ENCODE results near the gene ZNF365. TPM values are rescaled to one million over a fixed set of nuclear protein-coding genes. Genes with fewer than 3 reads are reported as not detected.
"Not testable (repeated sequence)": the region's sequence is repeated elsewhere in the genome, so short reads cannot be mapped to it uniquely, and the experiment has no call there.

The ZNF365 gene
- total RNA-seq, 1 experiment from 2014 or later, result not detected

DNA sequence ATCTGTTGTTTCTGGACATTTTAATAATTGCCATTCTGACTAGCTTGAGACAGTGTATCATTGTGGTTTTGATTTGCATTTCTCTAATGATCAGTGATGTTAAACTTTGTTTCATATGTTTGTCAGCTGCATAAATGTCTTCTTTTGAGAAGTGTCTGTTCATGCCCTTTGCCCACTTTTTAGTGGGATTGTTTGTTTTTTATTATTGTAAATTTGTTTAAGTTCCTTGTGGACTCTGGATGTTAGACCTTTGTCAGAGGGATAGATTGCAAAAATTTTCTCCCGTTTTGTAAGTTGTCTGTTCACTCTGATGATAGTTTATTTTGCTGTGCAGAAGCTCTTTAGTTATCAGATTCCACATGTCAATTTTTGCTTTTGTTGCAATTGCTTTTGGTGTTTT is 36.8 kb downstream of the ZNF365 start:
- H3K36me3 ChIP-seq (ENCODE audit: insufficient read depth, low read length); H2AFZ ChIP-seq (ENCODE audit: low read length); H4K20me1 ChIP-seq (ENCODE audit: insufficient read depth, low read depth, low read length); H3K4me2 ChIP-seq (ENCODE audit: low read depth, low read length, poor library complexity, severe bottlenecking); DNase-seq; H3K4me1 ChIP-seq (ENCODE audit: low read length); H3K79me2 ChIP-seq (ENCODE audit: low read length); H3K27me3 ChIP-seq (ENCODE audit: low read length); H3K4me3 ChIP-seq (ENCODE audit: low read length); H3K9me2 ChIP-seq (replicated peaks; ENCODE audit: insufficient read depth, low read length); H3K9ac ChIP-seq (ENCODE audit: low read length); H3K9me3 ChIP-seq (ENCODE audit: low read length); H3K27ac ChIP-seq (ENCODE audit: low read length): not testable (repeated sequence)

DNA sequence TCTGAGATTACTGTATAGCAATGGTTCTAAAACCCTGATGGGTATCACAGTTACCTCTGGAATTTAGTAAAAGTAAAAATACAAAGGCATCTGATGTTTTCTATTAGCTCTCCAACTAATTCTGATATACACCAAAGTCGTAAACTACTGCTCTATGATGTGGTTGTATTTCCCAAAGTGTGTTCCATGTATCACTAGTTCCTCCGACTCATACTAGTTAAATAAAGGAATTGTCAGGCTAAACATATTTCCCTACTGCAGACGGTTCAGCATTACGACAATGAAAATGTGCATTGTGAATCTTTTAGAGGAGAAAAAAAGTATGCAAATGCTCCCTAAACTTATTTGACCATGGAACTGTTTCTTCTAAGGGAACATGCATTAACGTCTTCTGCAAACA is 38.9 kb downstream of the ZNF365 start:
- Histone ChIP-seq H3K9me2 (replicated peaks; ENCODE audit: insufficient read depth, low read length) (no peaks in the 10 kb centered on the region), H4K20me1 (ENCODE audit: insufficient read depth, low read depth, low read length) (no peaks in the 10 kb centered on the region)
- DNase-seq, result no peak

DNA sequence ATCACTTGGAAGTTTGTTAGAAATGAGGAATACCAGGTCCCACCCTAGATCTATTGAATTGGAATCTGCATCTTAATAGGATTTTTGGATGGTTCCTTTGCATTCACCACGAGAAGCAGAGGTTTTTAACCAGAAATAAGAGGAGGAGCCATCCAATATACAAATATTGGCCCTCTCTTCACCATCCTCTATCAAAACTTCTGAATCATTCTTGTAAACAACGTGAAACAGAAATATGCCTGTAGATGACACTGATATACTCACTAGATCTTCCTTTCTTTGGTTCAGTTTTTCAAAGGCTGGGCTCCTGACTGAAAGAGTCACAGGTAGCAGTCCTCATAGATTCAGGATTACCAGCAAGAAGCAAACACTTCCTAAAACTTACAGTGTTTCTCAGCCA is 39.5 kb downstream of the ZNF365 start:
- Histone ChIP-seq H3K9me3 (ENCODE audit: low read length) (no peaks in the 10 kb centered on the region), H3K9me2 (replicated peaks; ENCODE audit: insufficient read depth, low read length) (no peaks in the 10 kb centered on the region), H3K79me2 (ENCODE audit: low read length) (no peaks in the 10 kb centered on the region), H3K4me1 (ENCODE audit: low read length) (no peaks in the 10 kb centered on the region), H3K4me3 (ENCODE audit: low read length) (no peak overlapping the region), H2AFZ (ENCODE audit: low read length) (no peak overlapping the region), H3K27me3 (ENCODE audit: low read length) (no peaks in the 10 kb centered on the region), H3K4me2 (ENCODE audit: low read depth, low read length, poor library complexity, severe bottlenecking) (no peak overlapping the region), H3K27ac (ENCODE audit: low read length) (no peak overlapping the region), H3K36me3 (ENCODE audit: insufficient read depth, low read length) (no peaks in the 10 kb centered on the region), H3K9ac (ENCODE audit: low read length) (no peak overlapping the region), H4K20me1 (ENCODE audit: insufficient read depth, low read depth, low read length) (no peaks in the 10 kb centered on the region)
- DNase-seq, result no peak

More for the DNA sequence above, 38.9 kb downstream of the ZNF365 start:
- Histone ChIP-seq H3K9ac (ENCODE audit: low read length) (no peak overlapping the region), H2AFZ (ENCODE audit: low read length) (no peak overlapping the region), H3K27me3 (ENCODE audit: low read length) (no peaks in the 10 kb centered on the region), H3K4me3 (ENCODE audit: low read length) (no peak overlapping the region), H3K4me2 (ENCODE audit: low read depth, low read length, poor library complexity, severe bottlenecking) (no peak overlapping the region), H3K36me3 (ENCODE audit: insufficient read depth, low read length) (no peaks in the 10 kb centered on the region), H3K9me3 (ENCODE audit: low read length) (no peaks in the 10 kb centered on the region), H3K4me1 (ENCODE audit: low read length) (no peaks in the 10 kb centered on the region), H3K79me2 (ENCODE audit: low read length) (no peaks in the 10 kb centered on the region), H3K27ac (ENCODE audit: low read length) (no peak overlapping the region)

DNA sequence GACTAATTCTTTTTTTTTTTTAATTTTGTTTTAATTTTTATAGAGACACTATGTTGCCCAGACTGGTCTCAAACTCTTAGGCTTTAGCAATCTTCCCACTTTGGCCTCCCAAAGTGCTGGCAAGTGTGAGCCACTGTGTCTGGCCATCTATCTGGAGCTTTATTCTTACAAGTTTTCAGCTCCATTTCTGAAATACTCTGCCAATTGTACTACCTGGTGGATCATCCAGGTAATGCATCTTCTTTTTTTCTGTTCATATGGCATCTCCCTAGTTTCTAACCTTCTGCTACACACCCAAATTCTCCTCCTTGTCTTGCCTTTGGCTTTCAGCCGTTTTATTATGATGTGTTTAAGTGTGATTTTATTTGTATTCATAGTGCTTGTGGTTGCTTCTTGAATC is 40.2 kb downstream of the ZNF365 start:
- Histone ChIP-seq H3K27ac (ENCODE audit: low read length) (no peak overlapping the region), H3K4me3 (ENCODE audit: low read length) (no peak overlapping the region)

DNA sequence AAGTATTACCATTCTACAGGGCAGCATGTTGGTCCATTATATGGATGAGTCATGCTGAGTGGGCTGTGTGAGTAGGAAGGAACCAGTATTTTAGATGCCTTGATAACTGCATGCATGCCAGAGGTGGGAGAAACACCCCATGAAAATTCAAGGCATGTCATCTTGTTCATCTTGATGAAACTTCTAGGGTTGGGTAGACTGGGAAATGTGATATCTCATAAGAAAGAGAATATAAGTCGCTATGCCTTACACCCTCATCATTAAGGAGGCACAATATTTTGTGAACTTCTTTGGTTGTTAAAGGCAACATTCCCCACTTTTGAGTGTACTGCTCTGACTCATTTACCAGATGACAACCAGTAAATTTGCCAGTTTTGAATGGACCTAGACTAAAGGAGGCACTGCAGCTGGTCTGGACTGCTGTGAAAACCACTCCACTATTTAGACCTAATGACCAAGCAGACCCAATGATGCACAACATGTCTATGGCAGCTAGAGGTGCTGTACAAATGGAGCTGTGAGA is 48.0 kb downstream of the ZNF365 start:
- H3K27me3 ChIP-seq (ENCODE audit: low read length), result no peaks in the 10 kb centered on the region
- no peak overlapping the region for H3K27ac ChIP-seq (ENCODE audit: low read length)
- no peaks in the 10 kb centered on the region for H3K36me3 ChIP-seq (ENCODE audit: insufficient read depth, low read length)
- H2AFZ ChIP-seq (ENCODE audit: low read length), result no peak overlapping the region
- no peak overlapping the region for H3K4me2 ChIP-seq (ENCODE audit: low read depth, low read length, poor library complexity, severe bottlenecking)
- H4K20me1 ChIP-seq (ENCODE audit: insufficient read depth, low read depth, low read length), result no peaks in the 10 kb centered on the region
- H3K9ac ChIP-seq (ENCODE audit: low read length), result no peak overlapping the region
- H3K79me2 ChIP-seq (ENCODE audit: low read length), result no peaks in the 10 kb centered on the region
- no peak overlapping the region for H3K4me3 ChIP-seq (ENCODE audit: low read length)
- H3K9me3 ChIP-seq (ENCODE audit: low read length), result no peaks in the 10 kb centered on the region
- DNase-seq, result no peak
- no peaks in the 10 kb centered on the region for H3K9me2 ChIP-seq (replicated peaks; ENCODE audit: insufficient read depth, low read length)
- H3K4me1 ChIP-seq (ENCODE audit: low read length), result no peaks in the 10 kb centered on the region

More for the DNA sequence above, 40.2 kb downstream of the ZNF365 start:
- no peaks in the 10 kb centered on the region for H3K79me2 ChIP-seq (ENCODE audit: low read length)
- no peak overlapping the region for H3K4me2 ChIP-seq (ENCODE audit: low read depth, low read length, poor library complexity, severe bottlenecking)
- H3K9me3 ChIP-seq (ENCODE audit: low read length), result no peaks in the 10 kb centered on the region
- H3K4me1 ChIP-seq (ENCODE audit: low read length), result no peaks in the 10 kb centered on the region
- H4K20me1 ChIP-seq (ENCODE audit: insufficient read depth, low read depth, low read length), result no peaks in the 10 kb centered on the region
- no peak overlapping the region for H3K9ac ChIP-seq (ENCODE audit: low read length)
- H3K9me2 ChIP-seq (replicated peaks; ENCODE audit: insufficient read depth, low read length), result no peaks in the 10 kb centered on the region
- H2AFZ ChIP-seq (ENCODE audit: low read length), result no peak overlapping the region
- no peak for DNase-seq
- no peaks in the 10 kb centered on the region for H3K27me3 ChIP-seq (ENCODE audit: low read length)
- no peaks in the 10 kb centered on the region for H3K36me3 ChIP-seq (ENCODE audit: insufficient read depth, low read length)

DNA sequence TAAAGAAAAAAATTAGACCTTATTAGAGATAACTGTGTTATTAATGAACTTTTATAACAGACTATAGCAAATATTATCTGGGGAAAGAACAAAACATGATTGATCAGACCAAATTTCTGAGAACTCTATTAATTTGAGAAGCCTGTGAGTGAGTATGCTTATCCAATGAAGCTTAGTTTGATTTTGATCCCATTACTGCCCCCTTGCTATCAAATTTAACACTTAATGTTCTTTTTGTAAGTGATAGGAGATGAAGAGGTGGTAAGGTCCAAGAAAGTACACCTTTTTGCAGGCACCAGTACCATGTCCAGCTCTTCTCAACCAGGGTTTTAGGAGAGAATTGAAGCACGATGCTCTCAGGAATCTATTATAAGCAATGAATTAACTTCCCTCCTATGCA is 49.9 kb downstream of the ZNF365 start:
- H3K4me1 ChIP-seq (ENCODE audit: low read length), result no peaks in the 10 kb centered on the region
- H3K4me3 ChIP-seq (ENCODE audit: low read length), result no peak overlapping the region
- H3K27me3 ChIP-seq (ENCODE audit: low read length), result no peaks in the 10 kb centered on the region
- no peak overlapping the region for H3K9ac ChIP-seq (ENCODE audit: low read length)
- H3K79me2 ChIP-seq (ENCODE audit: low read length), result no peaks in the 10 kb centered on the region
- no peaks in the 10 kb centered on the region for H3K9me3 ChIP-seq (ENCODE audit: low read length)
- H3K9me2 ChIP-seq (replicated peaks; ENCODE audit: insufficient read depth, low read length), result no peaks in the 10 kb centered on the region
- no peak overlapping the region for H3K27ac ChIP-seq (ENCODE audit: low read length)
- H3K36me3 ChIP-seq (ENCODE audit: insufficient read depth, low read length), result no peaks in the 10 kb centered on the region
- H4K20me1 ChIP-seq (ENCODE audit: insufficient read depth, low read depth, low read length), result no peaks in the 10 kb centered on the region
- no peak for DNase-seq
- H2AFZ ChIP-seq (ENCODE audit: low read length), result no peak overlapping the region
- H3K4me2 ChIP-seq (ENCODE audit: low read depth, low read length, poor library complexity, severe bottlenecking), result no peak overlapping the region

DNA sequence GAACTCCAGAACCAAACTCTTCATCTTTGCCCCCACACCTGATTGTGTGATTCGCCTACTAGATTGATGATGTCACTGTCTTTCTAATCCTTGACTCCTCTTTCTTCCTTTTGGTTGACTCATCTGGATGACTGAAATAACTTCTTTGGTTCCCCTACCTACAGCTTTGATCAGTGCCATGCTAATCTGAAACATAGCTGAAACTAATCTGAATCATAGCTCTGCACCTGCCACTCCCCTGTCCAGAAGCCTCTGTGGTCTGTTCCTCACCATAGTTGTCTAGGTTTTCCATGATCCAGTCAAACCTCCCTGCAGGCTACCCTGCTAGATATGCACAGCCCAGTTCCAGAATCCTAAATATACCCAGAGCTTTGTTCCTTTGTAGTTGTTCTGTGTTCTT is 51.9 kb downstream of the ZNF365 start:
- H3K27me3 ChIP-seq (ENCODE audit: low read length), result no peaks in the 10 kb centered on the region
- H3K9me3 ChIP-seq (ENCODE audit: low read length), result no peaks in the 10 kb centered on the region
- H3K4me1 ChIP-seq (ENCODE audit: low read length), result no peaks in the 10 kb centered on the region
- H3K4me3 ChIP-seq (ENCODE audit: low read length), result no peak overlapping the region
- H3K79me2 ChIP-seq (ENCODE audit: low read length), result no peaks in the 10 kb centered on the region
- H2AFZ ChIP-seq (ENCODE audit: low read length), result no peak overlapping the region
- H4K20me1 ChIP-seq (ENCODE audit: insufficient read depth, low read depth, low read length), result no peaks in the 10 kb centered on the region
- no peak overlapping the region for H3K27ac ChIP-seq (ENCODE audit: low read length)
- no peak overlapping the region for H3K4me2 ChIP-seq (ENCODE audit: low read depth, low read length, poor library complexity, severe bottlenecking)
- H3K9ac ChIP-seq (ENCODE audit: low read length), result no peak overlapping the region
- H3K9me2 ChIP-seq (replicated peaks; ENCODE audit: insufficient read depth, low read length), result no peaks in the 10 kb centered on the region
- H3K36me3 ChIP-seq (ENCODE audit: insufficient read depth, low read length), result no peaks in the 10 kb centered on the region
- DNase-seq, result no peak

DNA sequence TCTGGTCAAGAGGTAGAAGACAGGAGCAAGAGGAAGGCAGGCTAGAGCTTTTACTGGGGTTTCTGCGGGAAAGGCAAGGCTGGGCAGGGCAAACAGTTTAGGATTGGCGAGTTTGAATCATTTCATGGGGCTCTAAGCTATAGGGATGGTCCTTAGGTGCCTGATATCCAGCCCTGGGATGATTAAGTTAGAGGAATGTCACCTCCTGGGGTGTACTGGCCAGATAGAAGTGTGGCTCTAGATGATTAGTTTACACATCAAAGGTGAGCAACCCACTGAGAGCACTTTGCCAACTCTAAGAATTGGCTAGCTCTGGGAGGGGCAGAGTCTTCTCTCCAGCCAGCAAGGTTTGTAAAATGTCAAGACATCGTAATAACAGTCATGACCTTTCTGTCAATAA is 52.4 kb downstream of the ZNF365 start:
- Histone ChIP-seq H2AFZ (ENCODE audit: low read length) (no peak overlapping the region), H4K20me1 (ENCODE audit: insufficient read depth, low read depth, low read length) (no peaks in the 10 kb centered on the region)

DNA sequence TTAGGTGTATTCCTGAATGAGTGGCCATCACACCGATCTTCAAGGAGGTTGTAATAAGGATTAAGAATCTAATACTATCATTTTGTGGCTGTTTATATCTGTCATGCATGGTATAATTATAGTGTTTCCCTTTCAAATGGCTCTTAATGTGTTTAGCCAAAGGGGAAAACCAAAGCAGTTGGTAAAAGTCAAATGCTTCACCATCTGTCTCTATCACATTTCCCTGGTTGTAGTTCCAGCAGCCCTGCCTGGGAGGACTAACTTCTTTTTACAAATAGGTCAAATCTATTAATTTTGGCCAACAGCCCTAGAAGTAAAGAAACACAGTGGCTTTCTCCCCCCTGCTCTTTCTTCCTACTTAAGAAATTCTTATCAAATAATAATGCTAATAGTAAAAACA is 56.7 kb downstream of the ZNF365 start:
- H4K20me1 ChIP-seq (ENCODE audit: insufficient read depth, low read depth, low read length), result no peaks in the 10 kb centered on the region
- no peaks in the 10 kb centered on the region for H3K36me3 ChIP-seq (ENCODE audit: insufficient read depth, low read length)
- H3K9me3 ChIP-seq (ENCODE audit: low read length), result no peaks in the 10 kb centered on the region
- H3K4me1 ChIP-seq (ENCODE audit: low read length), result no peaks in the 10 kb centered on the region
- H2AFZ ChIP-seq (ENCODE audit: low read length), result no peak overlapping the region
- H3K9ac ChIP-seq (ENCODE audit: low read length), result no peak overlapping the region
- no peaks in the 10 kb centered on the region for H3K9me2 ChIP-seq (replicated peaks; ENCODE audit: insufficient read depth, low read length)
- H3K79me2 ChIP-seq (ENCODE audit: low read length), result no peaks in the 10 kb centered on the region
- H3K4me2 ChIP-seq (ENCODE audit: low read depth, low read length, poor library complexity, severe bottlenecking), result no peak overlapping the region
- no peak overlapping the region for H3K4me3 ChIP-seq (ENCODE audit: low read length)
- no peak overlapping the region for H3K27ac ChIP-seq (ENCODE audit: low read length)
- H3K27me3 ChIP-seq (ENCODE audit: low read length), result no peaks in the 10 kb centered on the region
- DNase-seq, result no peak

More for the DNA sequence above, 52.4 kb downstream of the ZNF365 start:
- no peak overlapping the region for H3K4me2 ChIP-seq (ENCODE audit: low read depth, low read length, poor library complexity, severe bottlenecking)
- no peaks in the 10 kb centered on the region for H3K36me3 ChIP-seq (ENCODE audit: insufficient read depth, low read length)
- H3K27me3 ChIP-seq (ENCODE audit: low read length), result no peaks in the 10 kb centered on the region
- no peaks in the 10 kb centered on the region for H3K9me3 ChIP-seq (ENCODE audit: low read length)
- H3K4me3 ChIP-seq (ENCODE audit: low read length), result no peak overlapping the region
- H3K9ac ChIP-seq (ENCODE audit: low read length), result no peak overlapping the region
- DNase-seq, result no peak
- H3K79me2 ChIP-seq (ENCODE audit: low read length), result no peaks in the 10 kb centered on the region
- H3K4me1 ChIP-seq (ENCODE audit: low read length), result no peaks in the 10 kb centered on the region
- no peak overlapping the region for H3K27ac ChIP-seq (ENCODE audit: low read length)
- no peaks in the 10 kb centered on the region for H3K9me2 ChIP-seq (replicated peaks; ENCODE audit: insufficient read depth, low read length)

All from Karpas-422 (cell line).